Measurements from ENCODE around the gene RGS11. TPM values are rescaled to one million over a fixed set of nuclear protein-coding genes. Genes with fewer than 3 reads are reported as not detected.

The RGS11 gene
- total RNA-seq, 4 donors from 2014 or later = 0.88 to 4.8 (median 2.6) TPM

DNA sequence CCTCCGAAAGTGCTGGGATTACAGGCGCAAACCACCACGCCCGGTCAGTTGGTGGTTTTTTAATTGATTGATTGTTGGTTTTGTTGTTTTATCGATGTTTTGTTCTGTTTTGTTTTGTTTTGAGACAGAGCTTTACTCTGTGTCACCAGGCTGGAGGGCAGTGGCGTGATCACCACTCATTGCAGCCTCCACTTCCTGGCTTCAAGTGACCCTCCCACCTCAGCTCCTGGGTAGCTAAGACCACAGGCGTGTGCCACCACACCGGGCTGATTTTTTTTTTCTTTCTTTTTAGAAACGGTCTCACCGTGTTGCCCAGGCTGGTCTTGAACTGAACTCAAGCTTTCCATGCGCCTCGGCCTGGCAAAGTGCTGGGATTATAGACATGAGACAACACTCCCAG is 28.7 kb downstream of the RGS11 start:
- intact Hi-C loops (cut with DNase I) = no loop called here
- 90 to 94% methylated on average over 12 of the region's 12 CpGs for WGBS, 2 donors
- no peak for DNase-seq
- Histone ChIP-seq H3K36me3 (peaks cover 0 to 43% (median 0%) of the 10 kb centered on the region in 3 donors), H3K4me3 (no peak overlapping the region), H3K9me3 (no peaks in the 10 kb centered on the region), H3K27ac (no peak overlapping the region), H3K27me3 (no peaks in the 10 kb centered on the region), H3K4me1 (peaks cover 0 to 19% (median 7%) of the 10 kb centered on the region in 3 donors)
- TF ChIP-seq, protein P1, sequence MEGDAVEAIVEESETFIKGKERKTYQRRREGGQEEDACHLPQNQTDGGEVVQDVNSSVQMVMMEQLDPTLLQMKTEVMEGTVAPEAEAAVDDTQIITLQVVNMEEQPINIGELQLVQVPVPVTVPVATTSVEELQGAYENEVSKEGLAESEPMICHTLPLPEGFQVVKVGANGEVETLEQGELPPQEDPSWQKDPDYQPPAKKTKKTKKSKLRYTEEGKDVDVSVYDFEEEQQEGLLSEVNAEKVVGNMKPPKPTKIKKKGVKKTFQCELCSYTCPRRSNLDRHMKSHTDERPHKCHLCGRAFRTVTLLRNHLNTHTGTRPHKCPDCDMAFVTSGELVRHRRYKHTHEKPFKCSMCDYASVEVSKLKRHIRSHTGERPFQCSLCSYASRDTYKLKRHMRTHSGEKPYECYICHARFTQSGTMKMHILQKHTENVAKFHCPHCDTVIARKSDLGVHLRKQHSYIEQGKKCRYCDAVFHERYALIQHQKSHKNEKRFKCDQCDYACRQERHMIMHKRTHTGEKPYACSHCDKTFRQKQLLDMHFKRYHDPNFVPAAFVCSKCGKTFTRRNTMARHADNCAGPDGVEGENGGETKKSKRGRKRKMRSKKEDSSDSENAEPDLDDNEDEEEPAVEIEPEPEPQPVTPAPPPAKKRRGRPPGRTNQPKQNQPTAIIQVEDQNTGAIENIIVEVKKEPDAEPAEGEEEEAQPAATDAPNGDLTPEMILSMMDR (IDR thresholded peaks at IDR 0.05) = no peak
- TF ChIP-seq POLR2A (IDR thresholded peaks at IDR 0.05) = no peak

DNA sequence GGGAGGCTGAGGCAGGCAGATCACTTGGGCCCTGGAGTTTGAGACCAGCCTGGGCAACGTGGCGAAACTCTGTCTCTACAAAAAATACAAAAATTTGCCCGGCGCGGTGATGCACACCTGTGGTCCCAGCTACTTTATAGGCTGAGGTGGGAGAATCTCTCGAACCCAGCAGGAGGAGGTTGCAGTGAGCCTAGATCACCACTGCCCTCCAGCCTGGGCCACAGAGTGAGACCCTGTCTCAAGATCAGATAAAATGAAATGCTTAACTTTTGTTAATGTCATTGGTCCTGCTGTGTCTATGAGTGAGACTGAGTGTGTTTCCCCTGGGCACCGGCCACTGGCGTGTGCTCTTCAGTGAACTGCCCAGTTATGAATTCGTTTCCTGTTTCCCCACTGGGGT is 30.6 kb downstream of the RGS11 start:
- Histone ChIP-seq H3K4me3 (no peak overlapping the region), H3K27me3 (no peaks in the 10 kb centered on the region), H3K36me3 (peaks cover 0 to 24% (median 0%) of the 10 kb centered on the region in 3 donors), H3K4me1 (peaks cover 0 to 38% (median 20%) of the 10 kb centered on the region in 3 donors), H3K27ac (no peak overlapping the region), H3K9me3 (no peaks in the 10 kb centered on the region)
- DNase-seq = no peak
- TF ChIP-seq, protein P1 (IDR thresholded peaks at IDR 0.05) = no peak
- TF ChIP-seq POLR2A (IDR thresholded peaks at IDR 0.05) = no peak
- 88 to 96% methylated on average over 6 to 9 of the region's 9 CpGs for WGBS, 2 donors
- intact Hi-C loops (cut with DNase I) = no loop called here

DNA sequence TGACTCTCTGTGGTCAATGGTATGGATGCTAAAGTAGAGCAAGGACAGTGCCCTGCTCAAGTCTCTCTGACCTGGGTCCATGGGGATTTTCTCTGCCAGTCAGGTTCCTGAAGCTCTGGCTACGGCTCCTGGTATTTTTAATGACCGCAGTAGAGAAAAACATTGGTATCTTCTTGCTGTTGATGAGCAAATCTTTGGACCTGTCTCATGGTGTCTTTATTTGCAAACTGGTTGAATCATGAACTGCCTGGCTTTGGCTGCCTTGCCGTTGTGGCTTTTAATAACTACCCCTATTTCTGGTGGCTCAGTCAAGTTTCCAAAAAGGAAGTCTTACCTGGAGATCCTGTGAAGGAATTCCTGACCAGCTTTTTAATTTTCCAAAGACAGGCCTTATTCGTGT is 32.4 kb downstream of the RGS11 start:
- no peak for TF ChIP-seq POLR2A (IDR thresholded peaks at IDR 0.05)
- TF ChIP-seq, protein P1 (IDR thresholded peaks at IDR 0.05) = no peak
- Histone ChIP-seq H3K27ac (peak overlapping the region in 2 of 4 donors; percentile 6 to 23), H3K4me1 (peaks cover 0 to 47% (median 25%) of the 10 kb centered on the region in 3 donors), H3K4me3 (no peak overlapping the region), H3K36me3 (peaks cover 0 to 6% (median 0%) of the 10 kb centered on the region in 3 donors), H3K9me3 (no peaks in the 10 kb centered on the region), H3K27me3 (no peaks in the 10 kb centered on the region)
- 60% methylated on average over 4 of the region's 4 CpGs for WGBS, 2 donors
- DNase-seq = no peak
- intact Hi-C loops (cut with DNase I) = no loop called here

DNA sequence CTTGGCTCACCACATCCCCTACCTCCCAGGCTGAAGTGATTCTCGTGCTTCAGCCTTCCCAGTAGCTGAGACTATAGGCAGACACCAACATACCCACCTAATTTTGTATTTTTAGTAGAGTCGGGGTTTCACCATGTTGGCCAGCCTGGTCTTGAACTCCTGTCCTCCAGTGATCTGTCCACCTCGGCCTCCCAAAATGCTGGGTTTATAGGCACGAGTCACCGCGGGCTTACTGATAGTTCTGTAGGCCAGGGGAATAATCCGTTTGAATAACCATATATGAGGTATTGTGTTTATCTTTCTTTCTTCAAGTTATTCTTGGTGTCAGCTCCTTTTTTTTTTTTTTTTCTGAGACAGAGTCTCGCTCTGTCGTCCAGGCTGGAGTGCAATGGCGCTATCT is 33.5 kb downstream of the RGS11 start:
- TF ChIP-seq, protein P1 (IDR thresholded peaks at IDR 0.05) = no peak
- TF ChIP-seq POLR2A (IDR thresholded peaks at IDR 0.05) = no peak
- Histone ChIP-seq H3K36me3 (peaks cover 0 to 8% (median 0%) of the 10 kb centered on the region in 3 donors), H3K27me3 (no peaks in the 10 kb centered on the region), H3K27ac (peak overlapping the region; percentile 44 to 75 (median 63)), H3K4me3 (no peak overlapping the region), H3K9me3 (no peaks in the 10 kb centered on the region), H3K4me1 (peaks cover 0 to 47% (median 25%) of the 10 kb centered on the region in 3 donors)
- 80 to 90% methylated on average over 10 of the region's 10 CpGs for WGBS, 2 donors
- no peak for DNase-seq
- intact Hi-C loops (cut with DNase I) = no loop called here

DNA sequence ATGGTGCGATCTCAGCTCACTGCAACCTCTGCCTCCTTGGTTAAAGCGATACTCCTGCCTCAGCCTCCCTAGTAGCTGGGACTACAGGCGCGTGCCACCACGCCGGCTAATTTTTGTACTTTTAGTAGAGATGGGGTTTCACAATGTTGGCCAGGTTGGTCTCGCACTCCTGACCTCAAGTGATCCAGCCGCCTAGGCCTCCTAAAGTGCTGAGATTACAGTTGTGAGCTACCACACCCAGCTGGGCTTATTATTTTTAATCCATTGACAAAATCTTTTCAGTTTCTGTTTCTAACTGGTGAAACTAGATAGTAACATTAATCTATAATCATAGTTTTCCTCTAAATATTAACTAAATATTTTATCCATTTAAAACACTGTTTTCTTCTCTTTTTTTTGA is 35.2 kb downstream of the RGS11 start:
- TF ChIP-seq POLR2A (IDR thresholded peaks at IDR 0.05) = no peak
- TF ChIP-seq, protein P1 (IDR thresholded peaks at IDR 0.05) = no peak
- H3K27ac ChIP-seq = peak overlapping the region in 3 of 4 donors; percentile 44 to 75 (median 71)
- no peak for DNase-seq
- intact Hi-C loops (cut with DNase I) = no loop called here
- no peak overlapping the region for H3K4me3 ChIP-seq
- peaks cover 0 to 57% (median 33%) of the 10 kb centered on the region in 3 donors for H3K4me1 ChIP-seq
- no peaks in the 10 kb centered on the region for H3K9me3 ChIP-seq
- peaks cover 0 to 8% (median 0%) of the 10 kb centered on the region in 3 donors for H3K36me3 ChIP-seq
- H3K27me3 ChIP-seq = no peaks in the 10 kb centered on the region
- 79 to 95% methylated on average over 7 to 8 of the region's 8 CpGs for WGBS, 2 donors

Data from esophagus squamous epithelium (tissue), 5 donors.